ENCODE data around the gene EGFL7. TPM values are rescaled to one million over a fixed set of nuclear protein-coding genes. Genes with fewer than 3 reads are reported as not detected.

The EGFL7 gene
- total RNA-seq, 4 donors from 2014 or later: 38.8 to 81.0 (median 56.4) TPM

DNA sequence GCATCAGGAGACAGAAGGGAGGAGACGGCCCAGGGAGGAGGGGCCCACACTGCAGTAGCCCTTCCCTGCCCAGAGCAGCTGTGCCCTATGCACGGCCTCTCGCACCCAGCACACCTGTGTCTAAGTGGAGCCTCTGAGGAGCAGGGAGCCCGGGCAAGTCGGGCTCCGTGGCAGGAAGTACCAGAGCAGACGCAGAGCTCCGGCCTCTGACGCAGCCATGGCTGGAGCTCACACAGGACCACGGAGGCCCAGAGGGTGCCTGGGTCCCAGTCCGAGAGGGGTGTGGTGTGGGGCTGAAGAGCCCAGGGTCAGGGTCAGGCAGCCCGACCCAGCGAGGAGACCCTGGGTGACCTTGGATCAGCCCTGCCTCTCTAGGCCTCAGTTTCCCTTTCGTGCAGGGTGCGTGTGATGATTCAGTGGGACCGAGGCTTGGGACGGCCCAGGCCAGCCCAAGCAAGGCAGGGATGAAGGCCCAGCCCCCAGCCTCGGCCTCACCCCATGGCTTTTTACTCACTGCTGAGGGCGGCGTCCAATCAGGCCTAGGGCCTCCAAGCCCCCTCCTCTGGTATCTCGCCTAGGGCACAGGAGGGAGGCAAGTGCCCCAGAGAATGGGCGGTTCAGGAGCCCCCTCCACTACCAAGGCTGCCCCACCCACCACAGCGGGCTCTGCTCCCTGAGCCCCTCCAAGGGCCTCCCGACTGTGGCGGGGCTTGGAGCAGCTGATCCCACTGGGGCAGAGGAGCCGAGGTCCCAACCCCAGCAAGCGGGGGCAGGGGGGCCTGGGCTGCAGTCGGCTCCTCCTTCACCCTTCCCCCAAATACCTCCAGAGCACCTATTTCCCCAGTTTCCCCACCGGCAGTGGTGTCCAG is 28.8 kb downstream of the EGFL7 start:
- Histone ChIP-seq H3K27me3 (peaks cover 5% of the 10 kb centered on the region), H3K27ac (peak overlapping the region in 3 of 4 donors; percentile 77 to 84 (median 78)), H3K4me3 (no peak overlapping the region), H3K4me1 (peaks cover 0 to 67% (median 16%) of the 10 kb centered on the region in 3 donors), H3K36me3 (no peaks in the 10 kb centered on the region), H3K9me3 (no peaks in the 10 kb centered on the region)
- ATAC-seq: no peak
- WGBS, 2 donors (ENCODE audit: low coverage in 1 of 2): 80 to 87% methylated on average over 1 to 10 of the region's 29 CpGs
- no peak for TF ChIP-seq POLR2A (IDR thresholded peaks at IDR 0.05)
- no peak for TF ChIP-seq POLR2AphosphoS5 (IDR thresholded peaks at IDR 0.05)
- no peak for TF ChIP-seq EP300 (IDR thresholded peaks at IDR 0.05)
- TF ChIP-seq, protein P1, sequence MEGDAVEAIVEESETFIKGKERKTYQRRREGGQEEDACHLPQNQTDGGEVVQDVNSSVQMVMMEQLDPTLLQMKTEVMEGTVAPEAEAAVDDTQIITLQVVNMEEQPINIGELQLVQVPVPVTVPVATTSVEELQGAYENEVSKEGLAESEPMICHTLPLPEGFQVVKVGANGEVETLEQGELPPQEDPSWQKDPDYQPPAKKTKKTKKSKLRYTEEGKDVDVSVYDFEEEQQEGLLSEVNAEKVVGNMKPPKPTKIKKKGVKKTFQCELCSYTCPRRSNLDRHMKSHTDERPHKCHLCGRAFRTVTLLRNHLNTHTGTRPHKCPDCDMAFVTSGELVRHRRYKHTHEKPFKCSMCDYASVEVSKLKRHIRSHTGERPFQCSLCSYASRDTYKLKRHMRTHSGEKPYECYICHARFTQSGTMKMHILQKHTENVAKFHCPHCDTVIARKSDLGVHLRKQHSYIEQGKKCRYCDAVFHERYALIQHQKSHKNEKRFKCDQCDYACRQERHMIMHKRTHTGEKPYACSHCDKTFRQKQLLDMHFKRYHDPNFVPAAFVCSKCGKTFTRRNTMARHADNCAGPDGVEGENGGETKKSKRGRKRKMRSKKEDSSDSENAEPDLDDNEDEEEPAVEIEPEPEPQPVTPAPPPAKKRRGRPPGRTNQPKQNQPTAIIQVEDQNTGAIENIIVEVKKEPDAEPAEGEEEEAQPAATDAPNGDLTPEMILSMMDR (IDR thresholded peaks at IDR 0.05): no peak

DNA sequence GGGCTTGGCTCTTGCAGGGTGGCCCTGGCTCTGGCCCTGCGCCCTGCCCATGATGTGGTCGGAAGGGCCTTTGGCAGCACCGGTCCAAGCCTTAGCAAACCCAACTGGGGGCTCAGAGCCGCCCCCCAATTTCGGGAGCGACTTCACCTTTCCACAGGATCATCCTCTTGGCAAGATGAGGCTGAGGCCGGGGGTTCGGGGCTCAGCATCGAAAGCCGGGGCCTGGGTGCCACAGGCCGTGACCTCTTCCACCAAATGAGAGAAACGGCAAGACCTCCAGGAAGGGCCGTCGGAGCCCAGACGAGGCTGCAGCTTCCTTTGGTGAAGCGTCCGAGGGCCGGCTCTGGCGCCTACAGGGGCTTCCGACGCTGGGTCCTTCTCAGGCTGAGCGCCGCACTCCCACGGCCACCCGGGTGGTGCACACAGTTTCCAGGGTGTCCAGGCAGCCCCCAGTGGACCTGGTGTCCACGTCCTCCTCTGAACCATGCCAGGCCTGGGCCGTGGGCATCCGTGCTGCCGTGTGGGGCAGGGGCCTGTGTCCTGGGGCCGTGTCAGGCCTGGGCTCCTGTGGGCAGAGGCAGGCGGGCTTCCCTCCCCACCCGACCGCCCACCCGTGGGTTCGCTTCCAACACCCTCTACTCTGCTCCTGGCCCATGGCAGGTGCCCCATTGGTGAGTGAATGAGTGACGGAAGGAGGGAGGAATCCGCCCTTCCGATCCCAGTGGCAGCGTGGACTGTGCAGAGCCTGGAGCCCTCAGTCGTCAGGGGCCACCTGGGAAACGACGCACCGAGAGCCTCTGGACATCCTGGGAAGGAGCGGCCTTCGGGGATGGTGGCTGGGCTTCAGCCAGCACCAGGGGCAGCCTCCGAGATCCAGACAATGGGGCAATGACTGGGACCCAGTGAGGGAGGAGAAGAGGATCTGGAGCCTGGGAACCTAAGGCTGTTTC is 29.7 kb downstream of the EGFL7 start:
- no peak overlapping the region for H3K4me3 ChIP-seq
- peaks cover 0 to 62% (median 16%) of the 10 kb centered on the region in 3 donors for H3K4me1 ChIP-seq
- H3K9me3 ChIP-seq: no peaks in the 10 kb centered on the region
- 89 to 90% methylated on average over 2 to 3 of the region's 46 CpGs for WGBS, 2 donors (ENCODE audit: low coverage in 1 of 2)
- no peak overlapping the region for H3K27ac ChIP-seq
- ATAC-seq: no peak
- peaks cover 6% of the 10 kb centered on the region for H3K27me3 ChIP-seq
- no peaks in the 10 kb centered on the region for H3K36me3 ChIP-seq
- TF ChIP-seq EP300 (IDR thresholded peaks at IDR 0.05) (no peak), POLR2A (IDR thresholded peaks at IDR 0.05) (no peak), POLR2AphosphoS5 (IDR thresholded peaks at IDR 0.05) (no peak)
- TF ChIP-seq, protein P1 (IDR thresholded peaks at IDR 0.05): no peak

DNA sequence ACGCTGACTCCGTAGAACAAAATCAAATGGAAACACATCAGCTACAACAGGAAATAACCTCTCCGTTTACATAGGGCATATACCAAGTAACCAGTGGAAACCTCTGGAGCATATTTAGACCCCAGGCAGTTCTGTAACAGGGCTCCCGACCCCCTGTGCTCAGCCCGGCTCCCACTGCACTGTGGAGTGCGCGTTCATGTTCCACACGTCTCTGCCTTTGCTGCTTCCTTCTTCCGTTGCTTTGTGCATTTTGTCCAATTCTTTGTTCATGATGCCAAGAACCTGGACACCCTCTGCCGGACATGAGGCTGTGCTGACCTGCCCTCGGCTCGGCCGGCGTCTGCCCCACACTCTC is 30.4 kb downstream of the EGFL7 start:
- Histone ChIP-seq H3K27me3 (peaks cover 6% of the 10 kb centered on the region), H3K27ac (no peak overlapping the region), H3K9me3 (no peaks in the 10 kb centered on the region), H3K36me3 (no peaks in the 10 kb centered on the region), H3K4me3 (no peak overlapping the region), H3K4me1 (peaks cover 0 to 55% (median 9%) of the 10 kb centered on the region in 3 donors)
- WGBS, 2 donors (ENCODE audit: low coverage in 1 of 2): 69 to 74% methylated on average over 9 to 10 of the region's 14 CpGs
- no peak for ATAC-seq
- TF ChIP-seq POLR2AphosphoS5 (IDR thresholded peaks at IDR 0.05): no peak

DNA sequence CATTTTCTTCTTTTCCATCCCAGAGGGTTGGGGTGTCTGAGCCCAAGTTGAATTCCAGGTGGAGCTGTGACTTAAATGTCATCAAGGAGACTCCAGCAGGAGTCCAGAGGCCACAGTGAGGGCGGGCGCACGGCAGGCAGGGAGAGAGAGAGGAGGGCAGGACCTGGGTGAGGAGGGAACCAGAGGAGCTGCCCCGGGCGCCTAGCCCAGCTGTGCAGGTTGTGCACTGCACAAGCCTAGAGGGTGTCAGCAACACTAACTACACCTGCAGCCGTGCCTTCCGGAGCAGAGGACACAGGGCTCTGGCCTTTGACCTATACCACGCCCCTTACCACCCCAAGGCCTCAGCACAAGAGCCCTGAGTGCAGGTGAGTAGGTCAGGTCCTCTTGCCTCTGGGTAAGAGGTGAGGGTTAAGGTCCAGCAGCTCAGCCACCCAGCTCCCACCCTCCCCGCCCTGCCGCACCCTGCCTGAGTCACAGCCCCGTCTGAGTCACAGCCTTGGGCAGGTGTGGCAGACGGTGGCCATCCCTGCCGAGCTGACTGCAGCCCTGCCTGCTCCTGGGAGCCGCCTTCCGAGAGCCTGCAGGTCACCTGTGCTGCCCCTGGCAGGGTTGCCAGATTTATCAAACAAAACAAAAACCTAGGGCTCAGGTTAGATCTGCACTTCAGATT is 30.9 kb downstream of the EGFL7 start:
- WGBS, 2 donors (ENCODE audit: low coverage in 1 of 2): no CpG with 5 or more reads among the region's 15 CpGs
- peaks cover 0 to 50% (median 9%) of the 10 kb centered on the region in 3 donors for H3K4me1 ChIP-seq

More for the DNA sequence above, 30.9 kb downstream of the EGFL7 start:
- H3K27ac ChIP-seq: no peak overlapping the region
- TF ChIP-seq, protein P1 (IDR thresholded peaks at IDR 0.05): no peak
- no peak for TF ChIP-seq EP300 (IDR thresholded peaks at IDR 0.05)
- no peak for TF ChIP-seq POLR2A (IDR thresholded peaks at IDR 0.05)
- TF ChIP-seq POLR2AphosphoS5 (IDR thresholded peaks at IDR 0.05): no peak
- no peaks in the 10 kb centered on the region for H3K9me3 ChIP-seq
- no peaks in the 10 kb centered on the region for H3K36me3 ChIP-seq
- ATAC-seq: no peak
- no peak overlapping the region for H3K4me3 ChIP-seq
- peaks cover 6% of the 10 kb centered on the region for H3K27me3 ChIP-seq

All from gastroesophageal sphincter (tissue), 4 donors.